HG03196 (cell line): ENCODE measurements around the gene FNDC3B.

Source experiments
- ATAC-seq: cut with Tn5 transposase; IDR thresholded peaks from one replicate; pipeline ENCODE4 v1.9.1; 2021; ENCODE audit not compliant: unreplicated experiment

The FNDC3B gene

DNA sequence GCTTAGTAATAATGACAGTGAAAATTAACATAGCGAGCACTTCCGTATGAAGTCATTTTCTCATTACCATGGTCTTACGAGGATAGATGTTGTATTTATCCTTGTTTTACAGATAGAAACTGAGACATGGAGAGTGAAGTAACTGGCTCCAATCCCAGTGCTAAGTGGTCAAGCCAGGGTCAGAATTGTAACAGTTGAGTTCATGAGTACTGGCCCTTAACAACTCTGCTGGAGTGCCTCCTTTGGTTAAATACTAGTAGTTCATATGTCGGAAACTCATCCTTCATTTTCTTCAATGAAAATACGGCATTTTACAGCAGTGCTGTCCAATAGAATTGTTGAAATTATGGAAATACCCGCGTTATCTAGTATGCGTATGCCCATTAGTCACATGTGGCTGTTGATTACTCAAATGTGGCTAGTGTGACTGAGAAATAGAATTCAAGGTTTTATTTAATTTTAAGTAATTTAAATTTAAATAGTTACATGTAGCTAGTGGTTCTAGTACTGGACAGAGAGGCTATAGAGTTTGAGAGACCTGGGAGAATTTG lies 32.5 kb downstream of the FNDC3B start:
- ATAC-seq, result no peak

DNA sequence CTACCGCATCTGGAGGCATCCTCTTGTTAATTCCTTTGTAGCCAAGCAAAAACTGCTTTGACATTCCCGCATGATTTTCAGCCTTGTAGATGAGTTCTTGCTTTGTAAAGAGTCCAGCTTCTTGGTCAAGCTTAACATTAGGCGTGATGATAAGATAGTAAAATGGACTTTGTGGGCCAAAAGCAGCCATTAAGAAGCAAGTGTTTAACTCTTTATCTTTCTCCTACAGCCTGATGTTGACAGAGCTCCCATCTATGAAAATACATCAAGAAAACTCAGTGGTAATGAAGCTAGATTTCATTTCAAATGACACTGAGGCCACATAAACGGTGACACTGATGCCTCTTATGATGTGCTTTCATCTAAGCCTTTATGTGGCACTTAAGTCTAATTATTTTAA lies 33.2 kb downstream of the FNDC3B start:
- ATAC-seq, result no peak

DNA sequence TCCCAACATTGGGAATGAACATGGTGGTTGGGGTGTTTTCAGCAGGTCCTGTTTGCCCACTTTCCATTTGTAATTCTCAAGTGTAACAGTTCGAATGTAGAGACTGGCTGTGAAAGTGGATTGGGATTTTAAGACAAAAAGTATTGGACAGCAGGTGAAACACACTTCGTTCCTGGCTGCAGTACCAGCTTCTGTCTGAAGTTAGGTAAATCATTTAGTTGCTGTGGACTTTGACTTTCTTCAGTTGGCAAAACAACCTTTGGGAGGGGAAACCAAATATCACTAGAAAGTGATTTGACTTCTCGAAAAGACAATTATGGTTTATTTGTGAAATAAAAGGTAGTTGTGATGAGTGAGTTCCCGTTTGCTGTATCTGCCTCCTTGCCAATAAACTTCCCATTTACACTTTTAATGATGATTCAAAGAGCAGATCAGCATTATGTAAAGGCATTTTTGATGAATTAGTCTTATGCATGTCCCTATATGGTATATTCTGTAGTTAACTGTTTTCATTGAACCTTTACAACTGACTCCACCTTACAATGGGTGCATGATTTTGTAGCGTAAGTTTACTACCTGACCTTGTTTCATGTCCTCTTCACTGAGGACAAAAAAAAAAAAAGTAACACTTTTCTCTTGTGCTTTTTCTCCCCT lies 34.0 kb downstream of the FNDC3B start:
- ATAC-seq, result no peak

DNA sequence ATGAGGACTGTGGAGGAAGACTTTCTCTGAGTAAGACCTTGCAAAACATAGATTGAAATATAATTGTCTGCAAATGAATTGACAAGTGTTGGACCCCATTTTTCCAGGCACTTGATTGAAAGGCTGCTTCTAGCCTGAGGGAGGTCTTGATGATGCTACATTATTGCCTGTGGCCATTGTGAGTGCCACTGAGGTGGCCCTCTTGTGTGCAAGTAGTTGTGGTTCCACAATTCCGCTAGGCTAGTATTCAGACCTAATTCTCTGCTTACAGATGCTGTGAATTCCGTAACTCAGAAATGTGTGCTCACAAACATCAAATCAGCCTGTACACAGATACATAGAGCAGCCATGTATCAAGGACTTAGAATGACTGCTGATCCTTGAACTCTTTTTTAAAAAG lies 34.7 kb downstream of the FNDC3B start:
- no peak for ATAC-seq

DNA sequence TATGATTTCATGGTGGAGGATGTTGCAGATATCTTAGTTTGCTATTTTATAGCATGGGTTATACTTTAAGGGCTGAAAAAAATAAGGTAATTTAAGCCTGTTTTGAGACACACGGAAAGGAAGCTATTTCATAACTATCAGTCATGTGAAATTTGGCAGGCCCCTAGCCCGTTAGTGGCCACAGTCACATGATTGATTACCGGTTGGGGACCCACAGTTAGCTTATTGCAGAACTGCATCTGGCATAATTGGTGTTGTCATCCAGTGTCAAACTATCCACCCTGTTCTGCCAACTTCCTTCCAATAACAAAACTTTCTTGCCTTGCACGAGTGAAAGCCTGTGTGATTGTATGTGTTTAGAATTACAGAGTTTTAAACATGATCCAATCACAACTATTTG lies 35.2 kb downstream of the FNDC3B start:
- ATAC-seq, result no peak

DNA sequence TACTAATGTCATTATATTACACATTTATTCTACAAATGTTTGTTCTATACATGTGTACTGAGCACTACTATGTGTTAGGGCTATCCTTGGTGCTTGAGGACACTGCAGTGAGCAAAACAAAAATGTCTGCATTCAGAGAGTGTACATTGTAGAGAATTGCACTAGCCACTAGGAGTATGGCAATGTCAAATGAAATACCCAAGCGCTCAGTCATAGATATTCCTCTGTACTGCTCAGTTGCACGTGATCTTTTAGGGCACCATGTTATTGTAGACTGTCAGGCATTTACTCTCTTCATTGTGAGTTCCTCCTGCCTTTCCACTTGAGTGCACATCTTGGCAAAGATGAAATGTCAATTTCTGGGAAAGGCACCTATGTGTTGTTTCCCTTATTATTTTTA lies 36.8 kb downstream of the FNDC3B start:
- ATAC-seq, result no peak

DNA sequence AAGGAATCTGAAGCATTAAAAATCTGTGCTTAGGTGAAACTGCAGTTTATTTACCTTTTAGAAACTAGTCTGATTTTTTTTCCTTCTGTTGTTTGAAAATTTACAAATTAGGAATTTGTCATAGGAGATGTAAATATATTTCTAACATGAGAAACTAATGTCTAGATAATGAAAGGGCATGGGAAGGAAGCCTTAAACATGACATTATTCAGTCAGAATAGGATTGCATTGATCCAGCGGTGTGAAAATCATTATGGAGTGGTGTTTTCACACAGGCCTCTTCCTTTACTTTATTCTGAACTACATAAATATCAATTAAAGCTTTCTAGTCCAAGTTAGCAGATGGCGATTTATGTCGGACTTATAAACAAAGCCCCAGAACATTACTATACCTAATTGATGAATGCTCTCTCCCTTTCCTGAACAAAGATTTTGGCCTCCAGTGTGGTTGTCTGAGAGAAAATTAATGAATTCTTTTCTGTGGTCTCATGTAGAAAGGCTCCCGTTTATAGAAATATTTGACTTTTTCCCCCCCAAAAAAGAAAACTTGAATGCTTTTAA lies 37.9 kb downstream of the FNDC3B start:
- ATAC-seq, result no peak

DNA sequence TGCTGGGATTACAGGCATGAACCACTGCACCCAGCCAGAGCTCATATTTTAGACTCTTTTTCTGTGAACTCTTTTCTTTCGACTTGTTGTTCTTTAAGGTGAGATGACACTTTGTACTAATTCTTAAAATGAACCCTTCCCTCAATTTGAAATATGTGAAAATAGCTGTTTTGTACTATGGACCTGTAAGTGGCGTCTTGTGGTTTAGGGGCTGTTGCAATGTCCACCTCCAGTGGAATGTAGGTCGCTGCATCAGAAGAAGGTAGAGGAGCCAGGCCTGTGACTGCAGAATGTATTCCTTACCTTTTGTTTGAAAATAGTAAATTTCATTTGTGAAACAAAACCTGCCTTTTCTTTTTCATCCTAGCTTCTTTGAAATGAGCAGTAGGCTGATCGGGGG lies 38.9 kb downstream of the FNDC3B start:
- no peak for ATAC-seq

DNA sequence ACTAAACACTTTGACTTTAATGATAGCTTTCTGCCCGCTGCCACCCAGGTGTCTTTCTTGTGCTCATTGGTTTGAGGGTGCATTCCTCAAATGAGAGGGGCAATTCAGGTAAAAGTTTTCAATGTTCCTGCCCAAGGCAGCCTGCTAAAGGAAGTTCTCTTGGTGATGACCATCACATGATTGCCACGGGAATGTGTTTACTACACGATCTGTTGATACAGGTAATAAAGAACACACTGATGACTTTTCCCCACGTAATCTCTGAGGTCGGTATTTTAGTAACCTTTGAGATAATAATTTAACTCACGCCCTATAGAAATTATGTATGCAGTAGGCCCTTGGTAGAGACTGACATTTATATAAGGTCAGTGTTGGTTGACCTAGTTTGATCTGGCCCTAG lies 39.3 kb downstream of the FNDC3B start:
- ATAC-seq, result no peak

DNA sequence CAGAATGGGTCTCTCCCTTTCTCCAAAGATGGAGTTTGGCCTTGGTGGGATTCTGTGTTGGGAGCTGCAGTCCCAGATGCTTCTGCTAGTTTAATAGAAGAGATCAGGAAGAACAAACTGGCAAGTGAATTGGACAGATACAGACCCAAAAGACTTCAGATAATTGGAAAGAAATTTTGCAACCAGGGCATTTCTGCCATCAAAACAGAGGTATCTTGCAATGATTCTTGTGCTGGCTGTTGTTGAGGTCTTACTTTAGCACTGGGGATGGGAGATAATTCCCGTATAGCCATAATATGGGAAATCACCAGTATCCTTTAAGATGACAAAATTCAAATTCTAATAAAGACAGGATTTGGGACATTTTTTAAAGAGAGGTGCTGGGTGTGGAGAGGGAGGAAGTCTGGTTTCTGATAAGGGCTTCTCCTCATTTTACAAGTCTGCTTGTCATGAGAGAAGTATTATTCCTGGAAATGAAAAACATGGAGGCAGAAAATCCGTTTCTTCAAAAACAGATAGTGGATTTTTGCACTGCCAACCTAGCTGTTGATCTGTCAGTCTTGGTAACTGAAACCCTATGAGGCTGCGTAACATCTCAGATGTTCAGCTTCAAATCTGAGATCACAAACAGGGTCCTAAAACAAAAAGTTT lies 40.1 kb downstream of the FNDC3B start:
- no peak for ATAC-seq

DNA sequence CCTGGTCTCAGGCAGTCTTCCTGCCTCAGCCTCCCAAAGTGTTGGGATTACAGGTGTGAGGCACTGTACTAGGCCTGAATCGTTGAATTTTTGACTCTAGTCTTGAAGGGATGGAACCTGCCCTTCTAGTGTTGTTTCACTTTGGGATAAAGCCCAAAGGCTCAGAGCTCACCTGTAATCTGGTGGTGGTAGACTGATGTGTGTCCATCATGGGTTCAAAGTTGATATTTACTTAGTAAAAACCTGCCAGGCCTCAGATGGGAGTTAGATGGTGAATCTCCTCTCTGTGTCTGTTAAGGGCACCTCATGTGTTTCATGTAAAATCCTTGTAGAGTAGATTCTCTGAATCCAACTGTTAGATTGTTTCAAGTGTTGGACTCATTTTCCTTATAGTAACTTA lies 41.1 kb downstream of the FNDC3B start:
- ATAC-seq, result no peak

DNA sequence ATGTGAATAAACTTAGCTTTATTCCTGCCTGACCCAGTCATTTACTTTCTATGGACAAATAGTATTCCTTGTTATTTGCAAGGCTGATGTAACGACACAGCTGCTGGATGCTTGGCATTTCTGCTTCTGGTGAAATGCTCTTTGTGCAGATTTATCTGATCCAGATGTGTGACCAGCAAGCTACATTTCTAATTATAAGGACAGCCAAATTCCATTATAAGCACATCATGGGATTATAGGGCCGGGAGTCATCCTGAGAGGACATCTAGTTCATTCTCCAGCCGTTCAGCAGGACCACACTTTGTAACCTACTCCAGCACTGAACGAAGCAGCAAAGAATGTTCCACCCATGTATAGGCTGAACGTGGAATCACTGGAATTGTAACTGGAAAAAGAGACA lies 42.9 kb downstream of the FNDC3B start:
- no peak for ATAC-seq

DNA sequence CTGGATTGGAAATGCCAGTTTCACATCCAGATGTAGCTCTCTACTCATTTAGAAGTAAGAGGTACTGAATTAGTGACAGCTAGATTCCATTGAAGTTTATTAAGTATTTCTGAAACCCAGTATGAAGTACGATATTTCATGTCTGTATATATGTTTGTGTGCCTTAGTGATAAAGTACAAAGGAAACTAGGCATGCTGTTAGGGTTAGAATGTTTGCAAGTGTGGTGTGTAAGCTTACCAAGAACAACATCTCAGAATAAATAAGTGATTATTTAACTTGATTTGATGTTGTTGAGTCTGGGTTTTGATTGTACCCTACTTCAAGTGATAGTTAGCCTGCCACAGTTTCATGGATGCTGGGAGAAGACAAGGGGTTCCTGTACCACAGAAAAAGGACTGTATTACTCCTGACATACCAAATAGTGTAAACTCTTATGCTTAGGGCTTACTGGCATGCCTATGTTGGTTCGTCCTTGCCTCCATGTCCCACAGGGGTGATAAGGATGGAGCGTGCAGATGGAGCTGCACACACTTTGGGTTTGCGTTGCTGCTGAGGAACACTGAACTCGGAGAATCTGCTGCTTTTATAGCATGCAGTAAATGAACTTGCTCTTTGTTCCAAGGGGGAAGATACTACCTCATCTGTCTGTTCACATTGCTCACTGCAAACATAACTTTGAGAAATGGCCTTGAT lies 43.6 kb downstream of the FNDC3B start:
- no peak for ATAC-seq

DNA sequence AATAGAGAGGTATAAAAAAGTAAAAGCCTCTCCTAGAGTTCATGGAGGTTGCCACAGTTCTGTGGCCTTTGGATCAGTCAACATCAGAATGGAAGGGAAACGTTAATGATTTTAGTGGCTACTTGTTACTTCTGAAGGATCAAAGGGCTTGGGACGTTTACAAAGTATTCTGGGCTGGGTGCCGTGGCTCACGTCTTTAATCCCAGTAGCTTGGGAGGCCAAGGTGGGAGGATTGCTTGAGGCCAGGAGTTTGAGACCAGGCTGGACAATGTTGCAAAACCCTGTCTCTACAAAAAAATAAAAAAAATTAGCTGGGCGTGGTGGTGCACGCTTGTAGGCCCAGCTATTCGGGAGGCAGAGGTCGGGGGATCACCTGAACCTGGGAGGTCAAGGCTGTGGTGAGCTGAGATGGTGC lies 44.6 kb downstream of the FNDC3B start:
- ATAC-seq, result no peak

DNA sequence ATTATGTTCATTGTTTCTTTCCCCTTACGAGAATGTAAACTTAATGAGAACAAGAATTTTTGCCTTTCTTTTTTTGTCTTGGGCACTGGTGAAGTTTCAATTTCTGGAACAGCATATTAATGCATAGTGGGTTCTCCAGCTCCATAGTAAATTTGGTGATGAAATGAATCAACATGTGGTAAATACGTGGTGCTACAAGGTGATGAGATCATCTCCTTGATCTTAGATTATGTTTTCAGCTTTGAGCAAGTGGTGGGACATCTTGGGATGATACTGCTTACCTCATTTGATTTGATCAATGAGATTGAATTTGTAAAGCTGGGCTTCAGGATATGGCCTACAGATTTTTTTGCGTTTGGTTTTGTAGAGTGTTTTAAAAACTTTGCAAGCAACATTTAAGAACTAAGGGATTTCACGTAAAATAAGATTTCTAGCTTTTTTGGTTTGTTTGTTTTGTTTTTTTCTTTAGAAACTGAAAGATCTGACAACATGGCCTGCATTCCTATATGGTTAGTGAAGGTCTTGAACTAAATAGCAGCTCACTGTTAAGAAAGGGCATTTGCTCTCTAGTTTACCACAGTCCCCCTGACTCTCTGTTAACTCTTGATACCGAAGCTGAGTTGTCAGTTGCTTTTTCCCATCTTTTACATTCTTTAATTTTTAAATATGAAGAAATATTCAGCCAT lies 45.6 kb downstream of the FNDC3B start:
- ATAC-seq, result no peak

DNA sequence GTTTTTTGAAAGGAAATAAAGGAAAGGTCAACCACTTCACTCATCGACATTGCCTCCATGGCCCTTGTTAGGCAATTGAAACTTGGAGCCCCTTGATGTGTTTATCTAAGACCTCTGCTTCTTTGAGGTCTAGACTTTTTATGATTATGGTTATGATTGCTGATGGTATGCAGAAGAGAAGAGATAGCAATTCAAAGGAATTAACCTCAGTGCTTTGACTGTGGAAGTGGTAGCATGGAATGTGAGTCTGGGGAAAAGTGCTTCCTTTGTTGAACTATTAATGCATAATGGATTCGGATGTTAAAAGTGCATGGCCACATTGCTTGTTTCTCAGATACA lies 46.1 kb downstream of the FNDC3B start:
- ATAC-seq, result no peak

DNA sequence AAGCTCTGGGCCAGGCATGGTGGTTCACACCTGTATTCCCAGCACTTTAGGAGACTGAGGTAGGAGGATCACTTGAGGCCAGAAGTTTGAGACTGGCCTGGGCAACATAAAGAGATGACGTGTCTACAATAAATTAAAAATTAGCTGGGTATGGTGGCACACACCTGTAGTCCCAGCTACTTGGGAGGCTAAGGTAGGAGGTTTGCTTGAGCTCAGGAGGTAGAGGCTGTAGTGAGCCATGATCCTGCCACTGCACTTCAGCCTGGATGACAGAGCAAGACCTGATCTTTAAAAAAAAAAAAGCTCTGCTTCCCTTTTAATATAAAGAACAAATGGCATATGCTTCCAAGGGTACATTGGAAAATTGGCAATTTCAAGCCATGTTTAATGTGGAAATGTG lies 46.7 kb downstream of the FNDC3B start:
- no peak for ATAC-seq

DNA sequence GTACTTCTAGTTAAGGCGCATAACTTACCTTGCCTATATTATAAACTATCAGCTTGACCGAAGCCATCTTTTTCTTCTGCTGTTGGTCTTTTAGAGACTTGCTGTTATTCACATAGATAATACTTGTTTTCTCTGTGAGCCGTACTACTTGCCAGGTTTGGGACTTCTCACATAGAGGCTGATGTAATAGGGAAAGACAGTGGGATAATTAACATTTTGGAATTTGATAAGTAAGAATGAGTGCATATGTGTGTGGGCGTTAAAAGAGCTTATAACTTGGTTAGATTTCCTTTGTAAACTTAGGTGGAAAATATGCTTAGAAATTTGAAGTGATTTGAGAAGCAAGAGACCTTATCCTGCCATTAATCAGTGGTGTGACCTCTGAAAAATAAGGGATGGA lies 47.8 kb downstream of the FNDC3B start:
- no peak for ATAC-seq

DNA sequence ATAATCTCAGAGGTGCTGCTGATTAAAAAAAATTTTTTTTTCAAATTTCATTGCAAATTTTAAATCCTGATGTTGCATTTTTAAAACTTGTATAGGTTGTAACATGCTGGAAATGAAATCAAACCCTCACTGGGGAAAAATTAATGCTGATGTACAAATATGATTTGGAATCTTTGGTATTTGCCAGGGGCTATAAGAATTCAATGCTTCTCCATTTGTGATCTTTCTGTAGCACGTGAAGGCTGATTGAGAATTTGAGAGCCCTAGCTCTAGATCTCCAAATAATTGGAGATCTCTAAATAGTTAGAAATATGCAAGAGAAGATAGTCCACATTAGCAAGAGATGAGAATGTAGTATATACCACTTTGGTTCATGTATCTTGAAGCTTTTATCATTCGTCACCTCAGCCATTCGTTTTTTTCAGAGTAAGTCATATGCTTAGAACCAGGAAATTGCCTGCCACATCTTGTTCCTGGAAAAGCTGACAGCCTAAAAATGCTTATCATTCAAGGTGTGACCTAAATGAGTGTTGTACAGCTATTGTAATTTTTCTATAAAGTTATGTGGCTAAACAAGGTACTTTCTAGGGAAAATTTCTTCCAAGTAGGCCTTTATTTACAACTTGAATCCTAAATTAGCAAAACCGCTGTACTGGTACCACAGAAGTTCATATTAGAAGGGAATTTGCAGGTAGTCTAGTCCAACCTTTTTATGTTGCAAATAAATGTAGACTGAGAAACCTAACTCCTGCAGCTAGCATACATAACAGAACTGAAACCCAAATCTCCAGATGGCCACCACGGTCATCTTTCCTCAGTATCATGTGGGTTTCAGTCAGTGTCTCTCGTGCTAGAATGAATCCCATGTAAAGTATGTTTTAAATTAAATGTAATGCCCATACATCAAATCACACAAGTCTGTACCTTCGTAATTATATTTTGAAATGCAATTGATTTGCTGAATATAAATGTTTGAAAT lies 48.5 kb downstream of the FNDC3B start:
- peak; percentile 80 for ATAC-seq

DNA sequence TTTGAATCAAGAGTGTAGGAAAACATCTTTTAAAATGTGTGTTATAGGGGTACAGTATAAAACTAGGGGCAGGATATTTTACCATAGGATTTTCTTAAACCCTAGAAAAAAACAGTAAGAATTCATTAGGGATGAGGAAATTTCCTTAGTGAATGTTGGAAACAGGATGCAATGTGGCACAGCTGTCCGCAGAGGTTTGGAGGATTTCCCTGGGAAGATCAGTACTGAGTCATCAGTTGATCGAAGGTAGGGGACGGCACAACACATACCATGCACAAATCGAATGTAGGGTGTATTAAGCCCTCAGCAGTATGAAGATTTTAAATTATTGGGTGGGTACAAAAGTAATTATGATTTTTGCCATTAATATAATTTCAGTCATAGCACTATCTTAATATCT lies 49.9 kb downstream of the FNDC3B start:
- ATAC-seq, result no peak
